HEK293 (cell line): ENCODE results near the gene OVOL3.
A peak's percentile ranks its signal among the peaks of the same experiment; 100 is the strongest.

ENCODE experiments used
- BCL11A ChIP-seq: fragments of 450-650 bp; formaldehyde crosslinking; IDR thresholded peaks from 2 replicates; pipeline ENCODE4 v1.5.1; 2016; ENCODE audit warnings: low read depth, missing biosample characterization, missing genetic modification characterization
- KLF8 ChIP-seq: fragments of 450-650 bp; formaldehyde crosslinking; IDR thresholded peaks from 2 replicates; pipeline ENCODE4 v1.5.1; 2016; ENCODE audit warnings: missing biosample characterization, missing genetic modification characterization
- KLF9 ChIP-seq: fragments of 450-650 bp; formaldehyde crosslinking; IDR thresholded peaks from 2 replicates; pipeline ENCODE4 v1.5.1; 2016; ENCODE audit warnings: missing biosample characterization, missing genetic modification characterization, low read depth
- MYNN ChIP-seq: fragments of 450-650 bp; formaldehyde crosslinking; IDR thresholded peaks from 2 replicates; pipeline ENCODE4 v1.5.1; 2016; ENCODE audit warnings: missing biosample characterization, missing genetic modification characterization, borderline replicate concordance
- SP3 ChIP-seq: fragments of 450-650 bp; formaldehyde crosslinking; IDR thresholded peaks from 2 replicates; pipeline ENCODE4 v1.5.1; 2016; ENCODE audit warnings: missing biosample characterization, missing genetic modification characterization
- TCF7L2 ChIP-seq: IDR thresholded peaks from 2 replicates; pipeline ENCODE4 v1.6.1; 2011; ENCODE audit warnings: low read depth, mild to moderate bottlenecking, inconsistent platforms, low read length, moderate library complexity, borderline replicate concordance
- ZBTB17 ChIP-seq: fragments of 450-650 bp; formaldehyde crosslinking; IDR thresholded peaks from 2 replicates; pipeline ENCODE4 v1.5.1; 2016; ENCODE audit warnings: missing biosample characterization, missing genetic modification characterization
- ZBTB48 ChIP-seq: fragments of 450-650 bp; formaldehyde crosslinking; IDR thresholded peaks from 2 replicates; pipeline ENCODE4 v1.5.1; 2016; ENCODE audit warnings: missing biosample characterization, missing genetic modification characterization
- ZNF16 ChIP-seq: fragments of 450-650 bp; formaldehyde crosslinking; IDR thresholded peaks from 2 replicates; pipeline ENCODE4 v1.5.1; 2016; ENCODE audit warnings: low read depth, missing biosample characterization, missing genetic modification characterization
- ZNF19 ChIP-seq: fragments of 450-650 bp; formaldehyde crosslinking; IDR thresholded peaks from 2 replicates; pipeline ENCODE4; 2016; ENCODE audit warnings: missing biosample characterization, missing genetic modification characterization, low read depth
- ZNF266 ChIP-seq: fragments of 450-650 bp; formaldehyde crosslinking; IDR thresholded peaks from 2 replicates; pipeline ENCODE4 v1.5.1; 2016; ENCODE audit warnings: missing biosample characterization, missing genetic modification characterization, low read depth
- ZNF292 ChIP-seq: fragments of 450-650 bp; formaldehyde crosslinking; IDR thresholded peaks from 2 replicates; pipeline ENCODE4 v1.5.1; 2016; ENCODE audit warnings: low read depth, missing biosample characterization, missing genetic modification characterization, borderline replicate concordance
- ZNF501 ChIP-seq: fragments of 450-650 bp; formaldehyde crosslinking; IDR thresholded peaks from 2 replicates; pipeline ENCODE4 v1.5.1; 2016; ENCODE audit warnings: missing biosample characterization, missing genetic modification characterization
- ZNF555 ChIP-seq: fragments of 450-650 bp; formaldehyde crosslinking; conservative IDR thresholded peaks from 2 replicates; pipeline ENCODE4 v1.5.1; 2017; ENCODE audit warnings: missing biosample characterization, mild to moderate bottlenecking, missing genetic modification characterization, inconsistent platforms
- ZNF560 ChIP-seq: fragments of 450-650 bp; formaldehyde crosslinking; IDR thresholded peaks from 2 replicates; pipeline ENCODE4 v1.5.1; 2017; ENCODE audit warnings: missing biosample characterization, missing genetic modification characterization, borderline replicate concordance
- ZNF585B ChIP-seq: fragments of 450-650 bp; formaldehyde crosslinking; IDR thresholded peaks from 2 replicates; pipeline ENCODE4 v1.5.1; 2016; ENCODE audit warnings: missing biosample characterization, missing genetic modification characterization
- ZNF610 ChIP-seq: fragments of 450-650 bp; formaldehyde crosslinking; IDR thresholded peaks from 2 replicates; pipeline ENCODE4 v1.5.1; 2016; ENCODE audit warnings: missing biosample characterization, missing genetic modification characterization, borderline replicate concordance
- ZNF658 ChIP-seq: fragments of 450-650 bp; formaldehyde crosslinking; IDR thresholded peaks from 2 replicates; pipeline ENCODE4; 2016; ENCODE audit warnings: missing biosample characterization, missing genetic modification characterization
- ZNF707 ChIP-seq: fragments of 450-650 bp; formaldehyde crosslinking; IDR thresholded peaks from 2 replicates; pipeline ENCODE4 v1.5.1; 2016; ENCODE audit warnings: missing biosample characterization, missing genetic modification characterization
- ZNF747 ChIP-seq: fragments of 450-650 bp; formaldehyde crosslinking; IDR thresholded peaks from 2 replicates; pipeline ENCODE4 v1.5.1; 2016; ENCODE audit warnings: missing biosample characterization, missing genetic modification characterization
- ZNF76 ChIP-seq: fragments of 450-650 bp; formaldehyde crosslinking; IDR thresholded peaks from 2 replicates; pipeline ENCODE4; 2016; ENCODE audit warnings: low read depth, missing biosample characterization, missing genetic modification characterization, borderline replicate concordance
- TF ChIP-seq, protein P1 (sequence below): fragments of 450-650 bp; formaldehyde crosslinking; IDR thresholded peaks from 2 replicates; pipeline ENCODE4 v1.5.1; 2017; ENCODE audit warnings: missing biosample characterization, missing genetic modification characterization
- TF ChIP-seq, protein P2 (sequence below): fragments of 450-650 bp; formaldehyde crosslinking; IDR thresholded peaks from 2 replicates; pipeline ENCODE4 v1.5.1; 2016; ENCODE audit warnings: missing biosample characterization, missing genetic modification characterization
- TF ChIP-seq, protein P3 (sequence below): fragments of 450-650 bp; formaldehyde crosslinking; IDR thresholded peaks from 2 replicates; pipeline ENCODE4 v1.5.1; 2016; ENCODE audit warnings: missing biosample characterization, missing genetic modification characterization, borderline replicate concordance
- TF ChIP-seq, protein P4 (sequence below): fragments of 450-650 bp; formaldehyde crosslinking; conservative IDR thresholded peaks from 2 replicates; pipeline ENCODE4 v1.5.1; 2016; ENCODE audit warnings: low read depth, missing biosample characterization, missing genetic modification characterization
- TF ChIP-seq, protein P5 (sequence below): fragments of 450-650 bp; formaldehyde crosslinking; IDR thresholded peaks from 2 replicates; pipeline ENCODE4 v1.5.1; 2016; ENCODE audit warnings: missing biosample characterization, missing genetic modification characterization

OVOL3 gene

DNA sequence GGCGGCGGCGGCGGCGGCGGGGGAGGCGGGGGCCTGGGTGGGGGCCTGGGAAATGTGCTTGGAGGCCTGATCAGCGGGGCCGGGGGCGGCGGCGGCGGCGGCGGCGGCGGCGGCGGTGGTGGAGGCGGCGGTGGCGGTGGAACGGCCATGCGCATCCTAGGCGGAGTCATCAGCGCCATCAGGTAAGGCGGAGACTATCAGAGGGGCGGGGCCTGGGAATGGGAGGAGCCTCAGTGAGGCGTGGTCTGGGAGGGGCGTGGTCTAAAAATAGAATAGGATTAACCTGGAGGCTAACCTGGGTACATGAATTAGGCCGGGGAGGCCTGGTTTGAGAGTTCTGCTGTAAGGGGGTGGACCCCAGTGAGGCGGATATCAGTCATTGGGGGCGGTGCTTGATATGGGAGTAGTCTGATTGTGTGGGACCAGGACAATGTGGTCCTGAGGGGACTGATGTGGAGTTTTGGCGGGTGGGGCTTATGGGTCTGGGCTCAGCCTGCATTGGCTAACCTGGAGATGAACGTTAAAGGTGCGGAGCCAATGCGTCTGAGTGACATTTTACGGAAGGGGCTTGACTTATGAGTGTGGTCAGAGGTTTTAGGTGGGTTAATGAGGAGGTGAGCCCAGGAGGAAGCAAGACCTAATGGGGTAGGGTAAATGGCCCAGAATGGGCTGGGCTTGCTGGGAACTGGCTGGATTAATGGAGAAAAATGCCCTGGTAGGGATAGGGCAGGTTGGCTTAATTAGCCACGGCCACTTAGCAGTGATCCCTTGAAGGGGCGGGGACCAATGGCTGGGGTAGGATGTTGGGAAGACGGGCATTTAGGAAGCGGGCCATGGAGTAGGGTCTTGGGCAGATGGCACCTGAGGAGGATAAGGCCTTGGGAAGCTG lies 30.3 kb downstream of the OVOL3 start (continued):
- TF ChIP-seq, protein P1, sequence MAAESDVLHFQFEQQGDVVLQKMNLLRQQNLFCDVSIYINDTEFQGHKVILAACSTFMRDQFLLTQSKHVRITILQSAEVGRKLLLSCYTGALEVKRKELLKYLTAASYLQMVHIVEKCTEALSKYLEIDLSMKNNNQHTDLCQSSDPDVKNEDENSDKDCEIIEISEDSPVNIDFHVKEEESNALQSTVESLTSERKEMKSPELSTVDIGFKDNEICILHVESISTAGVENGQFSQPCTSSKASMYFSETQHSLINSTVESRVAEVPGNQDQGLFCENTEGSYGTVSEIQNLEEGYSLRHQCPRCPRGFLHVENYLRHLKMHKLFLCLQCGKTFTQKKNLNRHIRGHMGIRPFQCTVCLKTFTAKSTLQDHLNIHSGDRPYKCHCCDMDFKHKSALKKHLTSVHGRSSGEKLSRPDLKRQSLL: no peak
- TF ChIP-seq, protein P2, sequence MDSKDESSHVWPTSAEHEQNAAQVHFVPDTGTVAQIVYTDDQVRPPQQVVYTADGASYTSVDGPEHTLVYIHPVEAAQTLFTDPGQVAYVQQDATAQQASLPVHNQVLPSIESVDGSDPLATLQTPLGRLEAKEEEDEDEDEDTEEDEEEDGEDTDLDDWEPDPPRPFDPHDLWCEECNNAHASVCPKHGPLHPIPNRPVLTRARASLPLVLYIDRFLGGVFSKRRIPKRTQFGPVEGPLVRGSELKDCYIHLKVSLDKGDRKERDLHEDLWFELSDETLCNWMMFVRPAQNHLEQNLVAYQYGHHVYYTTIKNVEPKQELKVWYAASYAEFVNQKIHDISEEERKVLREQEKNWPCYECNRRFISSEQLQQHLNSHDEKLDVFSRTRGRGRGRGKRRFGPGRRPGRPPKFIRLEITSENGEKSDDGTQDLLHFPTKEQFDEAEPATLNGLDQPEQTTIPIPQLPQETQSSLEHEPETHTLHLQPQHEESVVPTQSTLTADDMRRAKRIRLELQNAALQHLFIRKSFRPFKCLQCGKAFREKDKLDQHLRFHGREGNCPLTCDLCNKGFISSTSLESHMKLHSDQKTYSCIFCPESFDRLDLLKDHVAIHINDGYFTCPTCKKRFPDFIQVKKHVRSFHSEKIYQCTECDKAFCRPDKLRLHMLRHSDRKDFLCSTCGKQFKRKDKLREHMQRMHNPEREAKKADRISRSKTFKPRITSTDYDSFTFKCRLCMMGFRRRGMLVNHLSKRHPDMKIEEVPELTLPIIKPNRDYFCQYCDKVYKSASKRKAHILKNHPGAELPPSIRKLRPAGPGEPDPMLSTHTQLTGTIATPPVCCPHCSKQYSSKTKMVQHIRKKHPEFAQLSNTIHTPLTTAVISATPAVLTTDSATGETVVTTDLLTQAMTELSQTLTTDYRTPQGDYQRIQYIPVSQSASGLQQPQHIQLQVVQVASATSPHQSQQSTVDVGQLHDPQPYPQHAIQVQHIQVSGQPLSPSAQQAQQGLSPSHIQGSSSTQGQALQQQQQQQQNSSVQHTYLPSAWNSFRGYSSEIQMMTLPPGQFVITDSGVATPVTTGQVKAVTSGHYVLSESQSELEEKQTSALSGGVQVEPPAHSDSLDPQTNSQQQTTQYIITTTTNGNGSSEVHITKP (tag by site-specific recombination): peak; percentile 60; the same call in 1 of the 2 replicates
- TF ChIP-seq TCF7L2 (no peak), ZNF501 (tag by site-specific recombination) (no peak), ZNF292 (no peak), BCL11A (tag by site-specific recombination) (no peak), KLF9 (tag by site-specific recombination) (peak; percentile 91), ZNF747 (tag by site-specific recombination) (0 out of 2 replicates have a peak, but pooled peaks have one; percentile 41), ZBTB48 (tag by site-specific recombination) (peak; percentile 93; the same call in 1 of the 2 replicates), ZNF266 (tag by site-specific recombination) (no peak), ZNF16 (tag by site-specific recombination) (no peak), KLF8 (tag by site-specific recombination) (peak; percentile 79), ZNF610 (tag by site-specific recombination) (no peak), ZNF707 (tag by site-specific recombination) (no peak), ZNF560 (tag by site-specific recombination) (peak; percentile 77; the same call in 1 of the 2 replicates), ZNF19 (tag by site-specific recombination) (no peak), MYNN (tag by site-specific recombination) (no peak), ZNF658 (no peak), SP3 (tag by site-specific recombination) (peak; percentile 99), ZNF585B (tag by site-specific recombination) (no peak), ZBTB17 (tag by site-specific recombination) (no peak), ZNF555 (tag by site-specific recombination) (no peak), ZNF76 (tag by site-specific recombination) (no peak)
- TF ChIP-seq, protein P3, sequence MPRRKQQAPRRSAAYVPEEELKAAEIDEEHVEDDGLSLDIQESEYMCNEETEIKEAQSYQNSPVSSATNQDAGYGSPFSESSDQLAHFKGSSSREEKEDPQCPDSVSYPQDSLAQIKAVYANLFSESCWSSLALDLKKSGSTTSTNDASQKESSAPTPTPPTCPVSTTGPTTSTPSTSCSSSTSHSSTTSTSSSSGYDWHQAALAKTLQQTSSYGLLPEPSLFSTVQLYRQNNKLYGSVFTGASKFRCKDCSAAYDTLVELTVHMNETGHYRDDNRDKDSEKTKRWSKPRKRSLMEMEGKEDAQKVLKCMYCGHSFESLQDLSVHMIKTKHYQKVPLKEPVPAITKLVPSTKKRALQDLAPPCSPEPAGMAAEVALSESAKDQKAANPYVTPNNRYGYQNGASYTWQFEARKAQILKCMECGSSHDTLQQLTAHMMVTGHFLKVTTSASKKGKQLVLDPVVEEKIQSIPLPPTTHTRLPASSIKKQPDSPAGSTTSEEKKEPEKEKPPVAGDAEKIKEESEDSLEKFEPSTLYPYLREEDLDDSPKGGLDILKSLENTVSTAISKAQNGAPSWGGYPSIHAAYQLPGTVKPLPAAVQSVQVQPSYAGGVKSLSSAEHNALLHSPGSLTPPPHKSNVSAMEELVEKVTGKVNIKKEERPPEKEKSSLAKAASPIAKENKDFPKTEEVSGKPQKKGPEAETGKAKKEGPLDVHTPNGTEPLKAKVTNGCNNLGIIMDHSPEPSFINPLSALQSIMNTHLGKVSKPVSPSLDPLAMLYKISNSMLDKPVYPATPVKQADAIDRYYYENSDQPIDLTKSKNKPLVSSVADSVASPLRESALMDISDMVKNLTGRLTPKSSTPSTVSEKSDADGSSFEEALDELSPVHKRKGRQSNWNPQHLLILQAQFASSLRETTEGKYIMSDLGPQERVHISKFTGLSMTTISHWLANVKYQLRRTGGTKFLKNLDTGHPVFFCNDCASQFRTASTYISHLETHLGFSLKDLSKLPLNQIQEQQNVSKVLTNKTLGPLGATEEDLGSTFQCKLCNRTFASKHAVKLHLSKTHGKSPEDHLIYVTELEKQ (tag by site-specific recombination): no peak
- TF ChIP-seq, protein P4, sequence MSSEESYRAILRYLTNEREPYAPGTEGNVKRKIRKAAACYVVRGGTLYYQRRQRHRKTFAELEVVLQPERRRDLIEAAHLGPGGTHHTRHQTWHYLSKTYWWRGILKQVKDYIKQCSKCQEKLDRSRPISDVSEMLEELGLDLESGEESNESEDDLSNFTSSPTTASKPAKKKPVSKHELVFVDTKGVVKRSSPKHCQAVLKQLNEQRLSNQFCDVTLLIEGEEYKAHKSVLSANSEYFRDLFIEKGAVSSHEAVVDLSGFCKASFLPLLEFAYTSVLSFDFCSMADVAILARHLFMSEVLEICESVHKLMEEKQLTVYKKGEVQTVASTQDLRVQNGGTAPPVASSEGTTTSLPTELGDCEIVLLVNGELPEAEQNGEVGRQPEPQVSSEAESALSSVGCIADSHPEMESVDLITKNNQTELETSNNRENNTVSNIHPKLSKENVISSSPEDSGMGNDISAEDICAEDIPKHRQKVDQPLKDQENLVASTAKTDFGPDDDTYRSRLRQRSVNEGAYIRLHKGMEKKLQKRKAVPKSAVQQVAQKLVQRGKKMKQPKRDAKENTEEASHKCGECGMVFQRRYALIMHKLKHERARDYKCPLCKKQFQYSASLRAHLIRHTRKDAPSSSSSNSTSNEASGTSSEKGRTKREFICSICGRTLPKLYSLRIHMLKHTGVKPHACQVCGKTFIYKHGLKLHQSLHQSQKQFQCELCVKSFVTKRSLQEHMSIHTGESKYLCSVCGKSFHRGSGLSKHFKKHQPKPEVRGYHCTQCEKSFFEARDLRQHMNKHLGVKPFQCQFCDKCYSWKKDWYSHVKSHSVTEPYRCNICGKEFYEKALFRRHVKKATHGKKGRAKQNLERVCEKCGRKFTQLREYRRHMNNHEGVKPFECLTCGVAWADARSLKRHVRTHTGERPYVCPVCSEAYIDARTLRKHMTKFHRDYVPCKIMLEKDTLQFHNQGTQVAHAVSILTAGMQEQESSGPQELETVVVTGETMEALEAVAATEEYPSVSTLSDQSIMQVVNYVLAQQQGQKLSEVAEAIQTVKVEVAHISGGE (tag by site-specific recombination): 0 out of 2 replicates have a peak, but pooled peaks have one; percentile 7
- TF ChIP-seq, protein P5, sequence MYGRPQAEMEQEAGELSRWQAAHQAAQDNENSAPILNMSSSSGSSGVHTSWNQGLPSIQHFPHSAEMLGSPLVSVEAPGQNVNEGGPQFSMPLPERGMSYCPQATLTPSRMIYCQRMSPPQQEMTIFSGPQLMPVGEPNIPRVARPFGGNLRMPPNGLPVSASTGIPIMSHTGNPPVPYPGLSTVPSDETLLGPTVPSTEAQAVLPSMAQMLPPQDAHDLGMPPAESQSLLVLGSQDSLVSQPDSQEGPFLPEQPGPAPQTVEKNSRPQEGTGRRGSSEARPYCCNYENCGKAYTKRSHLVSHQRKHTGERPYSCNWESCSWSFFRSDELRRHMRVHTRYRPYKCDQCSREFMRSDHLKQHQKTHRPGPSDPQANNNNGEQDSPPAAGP (tag by site-specific recombination): peak; percentile 49
